Epidermal melanocyte (primary cell): ENCODE results near the gene NPTXR.

ENCODE experiments used
- DNase-seq: peaks from one replicate; pipeline ENCODE4 v3.0.0; 2011; ENCODE audit warnings: low spot score; ENCODE audit not compliant: insufficient read length

NPTXR gene

GRCh38 chr22:38853196-38853651, 9.4 kb upstream of the NPTXR start:
- no peak for DNase-seq

DNA sequence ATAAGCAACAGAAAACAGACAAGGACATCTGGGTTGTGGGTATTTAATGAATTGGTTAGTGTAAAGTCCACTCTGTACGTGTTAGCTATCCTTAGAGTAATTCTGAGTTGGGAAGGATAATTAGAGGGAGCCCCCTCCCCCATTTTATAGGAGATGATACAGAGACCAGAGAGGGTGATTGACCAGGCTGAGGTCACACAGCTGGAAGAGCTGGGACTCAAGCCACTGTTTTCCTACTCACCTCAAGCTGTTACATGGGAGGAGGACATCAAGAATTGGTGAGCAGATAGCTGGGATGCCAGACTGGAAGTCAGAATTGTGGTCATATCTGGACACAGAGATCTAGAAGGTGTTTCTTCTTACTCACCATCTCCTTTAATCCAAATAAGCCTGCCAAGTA, 8.7 kb upstream of the NPTXR start:
- no peak for DNase-seq

DNA sequence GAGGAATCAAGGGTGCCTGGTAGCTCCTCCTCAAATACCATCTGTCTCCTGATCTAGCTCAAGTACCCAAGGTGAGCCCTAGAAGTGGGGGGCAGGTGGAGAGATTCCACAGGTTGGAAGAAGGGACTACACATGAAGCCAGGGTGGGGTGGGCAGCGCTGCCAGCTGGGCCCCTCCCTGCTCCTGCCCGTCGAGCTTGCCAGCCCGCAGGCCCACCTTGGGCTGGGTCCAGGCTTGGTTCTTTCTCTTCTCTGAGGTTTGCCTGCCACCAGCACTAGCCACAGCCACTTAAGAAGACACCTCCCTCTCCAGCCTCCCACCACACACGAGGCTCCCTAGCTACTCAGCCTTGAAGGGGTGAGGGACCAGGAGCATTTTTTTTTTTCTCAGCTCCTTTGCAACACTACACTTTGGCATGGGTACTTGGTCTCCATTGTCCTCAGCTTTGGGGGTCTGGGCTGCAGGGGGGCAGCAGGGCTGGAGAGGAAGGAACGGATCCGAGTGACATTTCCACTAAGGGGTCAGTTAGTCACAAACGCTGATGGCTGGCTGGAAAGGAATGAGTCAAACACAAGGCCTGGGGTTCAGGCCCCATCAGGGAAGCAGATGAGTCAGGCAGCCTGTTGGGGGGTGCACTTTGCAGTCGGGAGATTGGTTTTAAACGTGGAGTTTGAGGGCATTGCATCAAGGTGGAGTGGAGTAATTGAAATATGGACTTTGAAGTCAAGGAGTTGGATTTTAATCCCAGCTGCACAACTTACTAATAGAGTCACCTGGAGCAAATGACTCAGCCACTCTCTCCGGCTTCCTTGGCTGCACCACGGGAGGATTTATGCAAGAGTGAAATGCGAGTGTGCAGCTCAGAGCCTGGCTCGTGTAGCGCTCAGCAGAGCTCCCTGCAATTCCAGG, 7.4 kb upstream of the NPTXR start:
- no peak for DNase-seq

DNA sequence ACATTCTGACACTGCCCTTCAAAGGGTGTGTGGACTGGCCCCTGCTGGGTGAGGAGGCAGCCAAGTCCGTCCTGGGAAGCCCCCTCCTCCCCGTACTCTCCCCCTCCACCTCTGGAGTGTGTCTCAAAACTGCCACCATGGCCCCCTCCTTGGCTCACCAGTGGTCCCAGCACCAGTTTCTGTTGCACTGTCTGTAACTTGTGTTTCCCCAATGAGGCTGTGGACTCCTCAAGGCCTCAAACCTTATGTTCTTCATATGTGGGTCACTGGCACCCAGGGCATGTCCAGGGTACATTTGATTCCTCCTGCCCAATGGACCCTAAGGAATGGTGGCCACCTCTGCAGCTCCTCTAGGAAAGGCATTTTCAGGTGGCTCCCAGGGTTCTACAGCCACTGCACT, 6.6 kb upstream of the NPTXR start:
- DNase-seq = no peak

DNA sequence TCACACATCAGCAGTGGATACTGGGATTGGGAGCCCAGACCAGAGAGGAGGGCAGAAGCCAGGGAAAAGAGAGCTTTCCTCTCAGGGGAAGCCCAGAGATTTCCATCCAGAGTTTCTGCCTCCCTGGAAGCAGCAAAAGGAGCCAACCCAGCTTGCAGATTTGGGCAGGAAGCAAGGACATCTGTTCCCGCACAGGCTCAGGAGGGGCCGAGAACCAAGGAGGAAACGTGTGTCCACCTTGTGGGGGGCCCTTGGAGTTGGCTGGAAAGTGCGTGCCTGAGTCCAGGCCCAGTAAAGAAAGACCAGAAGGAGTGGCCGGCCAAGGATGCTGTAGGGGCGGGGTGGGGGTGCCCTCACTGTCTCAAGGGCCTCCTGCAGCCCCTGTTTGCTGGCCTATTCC, 6.0 kb upstream of the NPTXR start:
- DNase-seq = no peak

DNA sequence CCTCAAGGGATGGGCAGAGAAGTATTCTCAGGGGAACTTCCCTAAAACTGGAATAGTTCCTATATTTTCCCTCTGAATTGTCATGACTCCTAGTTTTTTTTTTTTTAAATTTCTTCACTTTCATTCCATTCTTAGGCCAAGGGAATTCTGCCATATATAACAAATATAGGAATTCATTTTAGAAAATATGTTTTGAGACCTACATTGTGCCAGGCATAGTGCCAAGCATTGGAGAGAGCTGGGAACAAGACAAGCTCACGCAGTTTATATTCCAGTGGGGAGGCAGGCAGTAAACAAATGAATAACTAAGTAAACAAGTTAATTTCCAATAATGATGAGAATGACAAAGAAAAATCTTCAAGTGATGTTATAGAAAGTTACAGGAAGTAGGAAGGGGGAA, 2.6 kb upstream of the NPTXR start:
- DNase-seq = no peak

GRCh38 chr22:38845004-38845740, 1.3 kb upstream of the NPTXR start:
- DNase-seq = no peak

- DNase-seq = no peak
Measured at GRCh38 chr22:38844315-38845003, 631 bp upstream of the NPTXR start.

GRCh38 chr22:38843201-38843656, 599 bp downstream of the NPTXR start:
- peak; percentile 80 for DNase-seq

GRCh38 chr22:38842512-38843200, 1.2 kb downstream of the NPTXR start:
- no peak for DNase-seq

DNA sequence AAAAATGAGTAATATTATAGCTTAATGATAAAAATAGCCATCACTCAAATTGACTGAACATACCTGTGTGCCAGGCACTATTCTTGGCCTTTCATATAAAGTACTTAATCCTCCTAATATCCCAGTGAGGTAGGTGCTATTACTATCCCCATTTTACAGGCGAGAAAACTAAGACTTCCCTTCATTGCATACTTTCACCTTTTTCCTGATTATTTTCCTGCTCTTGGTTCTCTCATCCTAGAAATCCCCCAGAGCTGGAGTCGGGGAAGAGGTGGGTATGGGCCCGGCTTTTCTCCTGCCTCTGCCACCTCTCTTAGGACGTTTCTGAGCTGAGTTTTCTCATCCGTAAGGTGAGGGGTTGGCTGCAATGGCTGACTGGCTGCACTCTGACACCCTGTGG, 2.2 kb downstream of the NPTXR start:
- no peak for DNase-seq

GRCh38 chr22:38841211-38841610, 2.6 kb downstream of the NPTXR start:
- no peak for DNase-seq

DNA sequence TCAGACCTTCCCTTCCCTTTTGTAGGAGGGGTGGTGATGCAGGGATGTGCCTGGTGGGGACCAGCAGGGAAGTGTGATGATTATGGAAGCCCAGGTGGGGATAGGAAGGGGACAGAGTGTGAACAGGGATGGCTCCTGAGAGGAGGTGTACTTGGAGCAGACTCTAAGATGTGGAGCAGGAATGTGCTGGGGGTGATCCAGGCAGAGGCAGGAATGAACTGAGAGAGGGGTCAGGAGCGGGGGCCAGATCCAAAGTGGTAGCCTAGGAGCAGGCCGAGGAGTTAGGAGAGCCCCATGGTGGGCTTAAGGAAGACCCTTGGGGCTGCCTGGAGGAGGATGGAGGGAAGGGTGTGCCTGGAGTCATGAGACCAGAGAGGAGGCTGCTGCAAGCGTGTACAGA, 3.7 kb downstream of the NPTXR start:
- no peak for DNase-seq

DNA sequence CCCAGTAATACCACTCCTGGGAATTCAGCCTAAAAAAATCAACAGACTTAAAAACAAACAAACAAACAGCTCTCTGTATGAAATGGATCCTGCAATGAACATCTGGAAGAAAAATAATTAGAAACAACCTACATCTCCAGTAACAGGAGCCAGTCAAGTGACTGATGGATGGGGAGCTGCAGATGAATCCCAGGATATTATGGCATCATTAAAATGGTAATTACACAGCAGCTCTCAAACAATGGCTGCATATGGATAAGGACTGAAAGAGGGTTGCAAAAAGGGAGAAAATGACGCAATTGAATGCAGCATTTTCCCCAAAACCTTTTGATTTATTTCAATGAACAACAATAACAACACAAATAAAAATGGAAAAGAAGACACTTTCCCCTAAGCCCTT, 4.1 kb downstream of the NPTXR start:
- DNase-seq = no peak

- no peak for DNase-seq
Measured at GRCh38 chr22:38837414-38837928, 6.4 kb downstream of the NPTXR start.

GRCh38 chr22:38835888-38836301, 7.9 kb downstream of the NPTXR start:
- no peak for DNase-seq

DNA sequence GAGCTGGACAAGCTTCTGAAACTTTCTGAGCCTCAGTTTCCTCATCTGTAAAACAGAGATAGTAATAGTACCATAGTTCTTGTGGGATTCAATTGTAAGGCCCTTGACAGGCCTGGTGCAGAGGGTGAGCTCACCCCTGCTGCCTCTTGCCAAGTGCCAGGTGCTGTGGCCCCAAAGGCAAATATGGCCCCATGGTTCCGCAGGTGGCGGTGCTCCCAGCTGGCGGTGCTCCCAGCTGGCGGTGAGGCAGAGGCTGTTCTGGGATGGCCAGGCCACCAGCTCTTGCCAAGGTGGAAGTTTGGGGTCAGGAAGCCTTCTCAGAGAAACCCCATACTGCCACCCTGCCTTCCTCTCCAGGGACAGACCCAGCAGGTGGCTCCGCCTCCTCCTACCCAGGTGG, 8.8 kb downstream of the NPTXR start:
- no peak for DNase-seq

GRCh38 chr22:38834215-38834953, 9.4 kb downstream of the NPTXR start:
- DNase-seq = no peak

DNA sequence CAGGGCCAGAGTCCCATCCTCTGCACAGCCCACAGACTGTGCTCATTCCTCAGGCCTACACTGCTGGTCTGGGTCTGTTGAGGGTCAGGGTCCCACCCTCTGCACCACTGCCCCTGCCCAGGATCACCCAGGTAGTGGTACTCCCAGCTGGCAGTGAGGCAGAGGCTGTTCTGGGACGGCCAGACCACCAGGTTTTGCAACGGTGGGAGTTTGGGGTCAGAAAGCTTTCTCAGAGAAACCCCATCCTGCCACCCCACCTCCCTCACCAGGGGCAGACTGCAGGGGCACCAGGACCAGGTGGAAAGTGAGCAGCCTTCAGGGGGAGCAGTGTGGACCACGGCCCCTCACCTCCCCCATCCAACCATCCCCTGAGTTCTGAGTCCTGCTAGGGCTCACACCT, 10.8 kb downstream of the NPTXR start:
- no peak for DNase-seq
